SHP77 (cell line): ENCODE results near the gene XKR7.
A peak's percentile ranks its signal among the peaks of the same experiment; 100 is the strongest.

Experiments
- DNase-seq, 2 experiments: peaks; one replicate each; lab custom pipeline; 2025; lab: John Stamatoyannopoulos, UW

XKR7 gene

DNA sequence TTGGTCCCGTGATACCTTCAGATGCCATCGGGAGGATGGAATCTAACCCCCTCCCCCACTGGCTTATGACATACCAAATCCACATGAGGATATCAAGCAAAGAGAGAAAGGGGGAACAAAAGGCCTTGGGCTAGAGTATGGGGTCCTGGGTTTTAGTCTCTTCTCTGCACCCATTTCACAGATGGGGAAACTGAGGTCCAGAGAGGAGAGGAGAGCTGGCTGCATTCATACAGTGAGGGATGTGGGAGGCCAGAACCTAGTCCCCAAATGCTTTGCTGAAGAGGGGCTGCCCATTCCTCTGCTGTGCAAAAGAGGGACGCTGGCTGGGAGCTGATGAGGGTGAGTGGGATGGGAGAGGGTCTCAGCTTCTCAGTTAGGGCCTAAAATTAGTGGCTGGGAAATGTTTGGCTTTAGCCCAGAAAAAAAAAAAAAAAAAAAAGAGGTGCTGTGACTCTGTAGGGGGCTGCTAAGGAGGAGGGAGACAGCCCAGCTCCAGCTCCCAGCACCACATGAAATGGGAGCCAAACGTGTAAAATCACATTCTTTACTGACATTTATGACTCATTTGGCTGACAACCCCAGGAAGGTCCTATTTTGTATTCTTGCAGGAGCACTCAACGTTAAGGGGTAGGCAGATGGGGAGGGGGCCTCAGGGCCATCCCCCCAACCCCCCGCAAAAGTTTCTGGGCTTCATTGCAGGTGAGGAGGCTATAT is 11.9 kb downstream of the XKR7 start:
- DNase-seq = no peak

DNA sequence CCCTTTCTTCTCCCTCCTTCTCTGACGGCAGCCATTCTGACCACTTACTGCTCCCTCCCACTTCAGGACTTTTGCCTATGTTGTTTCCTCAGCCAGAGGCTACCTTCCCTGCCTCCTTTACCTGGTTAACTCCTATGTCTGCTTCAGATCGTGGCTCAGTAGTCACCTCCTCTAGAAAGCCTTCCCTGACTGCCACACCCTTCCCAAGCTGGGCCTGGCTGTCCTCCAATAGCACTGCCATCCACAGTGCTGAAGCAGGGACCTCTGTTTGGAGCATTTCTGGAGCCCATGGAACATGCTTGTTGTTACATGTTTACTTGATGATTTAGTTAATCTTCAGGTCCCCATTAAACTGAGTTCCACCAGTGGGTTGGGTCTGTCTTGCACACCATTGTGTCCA is 13.8 kb downstream of the XKR7 start:
- DNase-seq = no peak

DNA sequence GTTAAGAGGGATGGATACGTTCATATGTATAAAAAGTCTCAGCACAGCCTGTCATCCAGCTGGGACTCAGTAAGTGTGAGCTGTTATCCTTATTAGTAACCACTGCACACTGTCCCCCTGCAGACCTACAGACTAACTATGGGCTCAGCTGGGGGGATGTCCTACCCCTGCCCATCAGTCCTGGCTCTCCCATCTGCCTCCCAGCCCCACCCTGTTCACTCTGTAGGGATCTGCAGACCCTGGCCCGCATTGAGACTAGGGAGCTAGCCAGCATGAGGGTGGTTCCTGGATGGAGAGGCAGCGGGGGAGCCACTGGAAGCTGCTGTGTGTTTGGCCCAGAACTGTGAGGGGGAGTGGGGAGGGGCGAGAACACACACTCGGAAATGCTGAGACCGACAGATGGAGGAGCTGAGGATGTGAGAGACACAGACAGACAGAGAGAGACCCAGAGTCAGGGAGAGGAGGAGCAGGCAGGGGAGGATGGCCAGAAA is 17.1 kb downstream of the XKR7 start:
- no peak for DNase-seq

DNA sequence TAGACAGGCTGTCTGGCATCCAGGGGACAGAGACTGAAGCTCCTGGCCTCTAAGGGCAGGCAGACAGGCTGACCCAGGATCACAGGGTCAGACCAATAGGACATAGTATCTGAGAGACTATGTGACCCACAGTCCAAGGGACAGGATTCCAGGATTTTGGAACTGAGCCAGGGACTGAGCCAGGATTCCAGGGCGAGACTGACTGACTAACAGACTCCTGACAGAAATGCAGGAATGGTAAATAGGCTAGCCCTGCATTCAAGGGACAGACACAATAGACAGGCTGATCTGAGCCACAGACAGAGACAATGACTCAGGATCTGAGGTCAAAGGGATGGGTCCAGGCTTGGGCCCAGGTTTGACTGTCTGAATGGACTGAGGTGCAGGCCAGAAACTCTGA is 19.8 kb downstream of the XKR7 start:
- DNase-seq = no peak

DNA sequence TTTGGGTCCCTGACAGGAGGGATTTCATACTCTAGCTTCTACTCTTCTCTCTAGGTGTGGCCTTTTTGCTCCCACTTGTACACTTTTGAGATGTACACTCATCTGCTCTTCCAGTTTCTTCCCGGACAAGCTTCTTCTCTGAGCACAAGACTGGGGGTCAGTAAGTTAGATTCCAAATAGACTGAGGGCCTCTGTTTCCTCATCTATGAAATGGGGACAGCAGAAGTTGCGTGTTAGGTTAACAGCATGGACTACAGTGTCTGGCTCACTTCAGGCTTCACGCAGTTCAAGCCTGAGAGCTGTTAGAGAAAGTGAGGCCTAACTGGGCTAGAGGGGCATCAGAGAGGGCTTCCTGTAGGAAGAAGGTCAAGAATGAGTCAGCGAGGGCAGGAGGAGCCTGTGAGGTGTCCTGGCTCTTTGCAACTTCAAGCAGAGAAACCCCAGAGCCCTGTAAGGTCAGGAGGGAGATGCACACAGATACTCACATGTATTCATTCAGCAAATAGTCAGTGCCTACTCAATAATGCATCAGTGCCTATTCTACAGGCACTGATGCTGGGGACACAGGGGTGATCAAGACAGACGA is 20.6 kb downstream of the XKR7 start:
- no peak for DNase-seq

DNA sequence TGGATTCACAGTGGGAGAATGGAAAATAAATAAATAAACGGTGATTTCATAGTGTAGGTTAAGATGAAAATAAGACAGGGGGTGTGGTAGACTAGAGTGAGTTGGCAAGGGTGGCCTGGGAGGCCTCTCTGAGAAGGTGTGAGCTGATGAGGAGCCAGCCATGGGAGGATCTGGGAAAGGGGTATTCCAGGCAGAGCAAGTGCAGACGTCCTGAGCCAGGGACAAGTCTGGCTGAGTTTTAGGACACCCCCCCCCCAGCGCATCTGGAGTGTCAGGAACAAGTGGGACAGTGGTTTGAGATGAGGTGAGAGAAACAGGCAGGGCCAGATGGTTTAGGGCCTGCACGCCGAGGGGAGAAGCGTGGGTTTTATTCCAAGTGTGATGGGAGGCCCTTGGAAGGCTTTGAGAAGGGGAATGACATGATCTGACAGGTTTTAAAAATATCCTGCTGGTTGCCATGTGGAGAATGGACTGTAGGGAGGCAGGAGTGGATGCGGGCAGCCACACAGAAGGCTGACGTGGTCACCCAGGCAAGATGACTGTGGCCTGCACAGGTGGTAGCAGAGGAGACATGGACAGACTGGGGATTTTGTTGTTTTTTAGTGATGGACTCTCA is 21.2 kb downstream of the XKR7 start:
- DNase-seq = no peak

DNA sequence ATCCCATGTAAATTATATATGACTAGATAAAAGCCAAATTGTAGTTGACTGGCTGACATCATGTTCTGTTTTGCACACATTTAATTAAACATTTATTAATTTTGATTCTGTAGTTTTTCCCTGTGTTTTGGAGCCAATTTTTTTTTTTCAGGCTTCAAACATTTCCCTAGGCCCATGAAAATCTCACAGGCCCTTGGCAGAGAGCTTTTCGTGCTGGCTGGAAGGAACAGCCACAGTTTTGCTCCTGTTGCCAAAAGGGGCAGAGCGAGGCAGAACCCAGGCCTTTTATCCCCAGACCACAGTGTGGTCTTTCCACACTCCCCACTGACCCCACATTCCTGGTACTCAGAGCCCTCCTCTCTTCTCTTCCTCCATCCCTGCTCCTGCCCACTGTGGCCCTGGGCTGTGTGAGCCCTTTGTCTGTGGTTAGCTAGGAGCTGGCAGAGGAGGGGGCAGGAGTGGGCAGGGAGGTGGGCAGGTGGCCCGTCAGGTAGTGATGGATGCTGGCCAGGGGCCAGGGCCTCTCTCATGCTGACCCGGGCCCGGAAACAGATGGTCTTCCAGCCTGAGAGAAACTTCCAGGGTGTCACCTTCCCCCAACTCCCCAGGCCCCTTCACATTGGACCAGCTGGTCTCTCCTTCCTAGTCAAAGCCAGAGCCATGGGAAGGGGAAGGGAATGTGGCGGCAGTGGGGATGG is 22.8 kb downstream of the XKR7 start:
- peak; percentile 44 to 64 for DNase-seq

DNA sequence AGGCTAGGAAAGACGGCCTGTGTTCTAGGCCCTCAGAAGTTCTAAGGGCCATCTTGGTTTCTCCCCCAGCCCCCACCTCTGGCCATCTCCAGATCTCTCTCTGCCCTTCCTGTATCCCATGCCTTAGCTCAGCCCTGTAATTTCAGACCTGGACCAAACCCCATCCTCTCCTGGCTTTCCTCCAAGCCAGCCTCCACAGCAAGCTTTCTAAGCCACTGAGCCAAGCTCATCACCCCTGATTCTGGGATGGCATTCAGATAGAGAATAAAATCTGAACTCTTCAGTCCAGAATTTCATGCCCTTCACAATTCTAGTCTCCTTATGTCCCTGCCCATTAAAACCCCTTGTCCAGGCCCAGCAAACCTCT is 23.4 kb downstream of the XKR7 start:
- peak in 1 of 2 experiments; percentile 15 for DNase-seq

DNA sequence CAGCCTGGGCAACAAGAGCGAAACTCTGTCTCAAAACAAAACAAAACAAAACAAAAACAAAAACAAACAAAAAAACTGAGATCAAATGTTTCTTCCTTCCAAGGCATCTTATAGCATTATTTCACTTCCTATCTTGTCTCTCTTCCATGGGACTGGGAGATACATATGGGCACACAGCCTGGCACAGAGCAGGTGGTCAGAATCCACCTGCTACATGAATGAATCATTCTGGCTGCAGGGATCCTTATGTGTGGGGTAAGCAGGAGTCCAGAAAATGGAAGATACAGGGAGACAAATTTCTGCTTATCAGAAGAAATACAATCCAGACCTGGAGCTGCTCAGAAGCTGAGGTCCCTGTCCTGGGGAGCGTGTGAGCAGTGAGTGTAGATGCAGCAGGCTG is 24.1 kb downstream of the XKR7 start:
- no peak for DNase-seq

DNA sequence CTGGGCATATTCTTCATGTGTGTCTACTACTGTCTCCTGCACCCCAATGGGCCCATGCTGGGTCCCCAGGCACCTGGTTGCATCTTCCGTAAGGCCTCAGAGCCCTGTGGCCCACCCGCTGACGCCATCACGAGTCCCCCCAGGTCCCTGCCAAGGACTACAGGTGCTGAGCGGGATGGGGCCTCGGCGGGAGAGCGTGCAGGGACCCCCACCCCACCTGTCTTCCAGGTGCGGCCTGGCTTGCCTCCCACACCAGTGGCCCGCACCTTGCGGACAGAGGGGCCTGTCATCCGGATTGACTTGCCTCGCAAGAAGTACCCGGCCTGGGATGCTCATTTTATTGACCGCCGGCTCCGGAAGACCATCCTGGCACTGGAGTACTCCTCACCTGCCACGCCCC is 29.0 kb downstream of the XKR7 start:
- DNase-seq = no peak

DNA sequence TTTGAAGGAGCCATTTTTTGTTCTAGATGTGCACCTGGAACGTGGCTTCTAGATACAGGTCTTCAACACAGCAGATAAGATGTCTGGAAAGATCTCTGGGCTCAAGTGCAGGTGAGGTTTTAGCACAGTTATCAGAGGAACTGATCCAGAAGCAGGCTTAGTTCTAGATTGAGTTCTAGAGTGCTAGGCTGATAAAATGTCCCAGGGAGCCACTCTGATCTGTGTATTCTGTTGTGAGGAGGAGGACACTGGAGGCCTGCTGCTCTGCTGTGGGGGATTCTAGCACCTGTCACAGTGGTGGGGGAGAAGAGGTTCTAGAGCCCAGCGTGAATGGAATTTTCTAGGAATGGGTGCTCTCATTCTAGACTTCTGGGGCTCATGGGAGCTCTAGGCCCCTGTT is 30.3 kb downstream of the XKR7 start:
- no peak for DNase-seq

DNA sequence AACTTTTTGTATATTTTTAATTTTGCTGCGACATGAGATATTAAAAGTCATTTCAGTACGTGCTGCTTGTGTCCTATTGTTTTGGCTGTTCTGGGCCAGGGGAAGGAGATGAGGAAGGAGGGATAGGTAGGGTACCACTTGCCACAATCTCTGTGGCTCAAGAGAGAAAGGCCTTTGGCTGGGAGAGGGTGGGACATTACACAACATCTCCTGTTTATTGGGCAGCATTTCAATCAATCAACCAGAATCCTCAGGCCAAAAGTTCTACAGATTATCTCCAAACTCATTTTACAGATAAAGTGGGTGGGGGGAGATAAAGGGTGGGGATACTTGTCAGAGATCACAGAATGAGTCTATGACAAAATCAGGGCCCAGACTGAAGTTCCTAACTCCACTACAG is 35.4 kb downstream of the XKR7 start:
- no peak for DNase-seq

DNA sequence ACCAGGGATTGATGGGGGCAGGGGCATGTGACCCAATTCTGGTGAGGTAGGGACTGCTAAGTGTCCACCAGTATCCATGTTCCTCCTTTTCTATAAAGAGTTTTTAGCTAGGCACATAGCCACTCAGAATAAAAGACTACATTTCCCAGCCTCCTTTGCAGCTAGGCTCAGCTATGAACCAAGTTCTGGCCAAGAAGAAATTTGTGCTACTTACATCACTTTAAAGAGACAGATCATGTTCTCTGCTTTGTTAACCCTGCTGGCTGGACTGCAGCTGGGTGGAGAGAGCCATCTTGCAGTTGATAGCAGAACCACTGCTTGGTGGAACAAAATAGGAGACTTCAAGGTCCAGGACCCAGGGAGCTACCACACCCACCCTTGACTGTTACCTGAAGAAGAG is 37.0 kb downstream of the XKR7 start:
- DNase-seq = no peak

DNA sequence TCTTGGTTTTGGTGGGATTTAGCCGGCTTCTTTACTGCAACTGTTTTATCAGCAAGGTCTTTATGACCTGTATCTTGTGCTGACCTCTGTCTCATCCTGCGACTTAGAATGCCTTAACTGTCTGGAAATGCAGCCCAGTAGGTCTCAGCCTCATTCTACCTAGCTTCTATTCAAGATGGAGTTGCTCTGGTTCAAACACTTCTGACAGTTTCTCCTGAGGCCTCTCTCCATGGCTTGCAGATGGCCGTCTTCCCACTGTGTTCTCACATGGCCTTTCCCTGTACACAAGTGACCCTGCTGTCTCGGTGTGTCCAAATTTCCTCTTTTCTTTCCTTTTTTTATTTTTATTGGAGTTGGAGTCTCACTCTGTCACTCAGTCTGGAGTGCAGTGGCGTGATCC is 38.1 kb downstream of the XKR7 start:
- no peak for DNase-seq

DNA sequence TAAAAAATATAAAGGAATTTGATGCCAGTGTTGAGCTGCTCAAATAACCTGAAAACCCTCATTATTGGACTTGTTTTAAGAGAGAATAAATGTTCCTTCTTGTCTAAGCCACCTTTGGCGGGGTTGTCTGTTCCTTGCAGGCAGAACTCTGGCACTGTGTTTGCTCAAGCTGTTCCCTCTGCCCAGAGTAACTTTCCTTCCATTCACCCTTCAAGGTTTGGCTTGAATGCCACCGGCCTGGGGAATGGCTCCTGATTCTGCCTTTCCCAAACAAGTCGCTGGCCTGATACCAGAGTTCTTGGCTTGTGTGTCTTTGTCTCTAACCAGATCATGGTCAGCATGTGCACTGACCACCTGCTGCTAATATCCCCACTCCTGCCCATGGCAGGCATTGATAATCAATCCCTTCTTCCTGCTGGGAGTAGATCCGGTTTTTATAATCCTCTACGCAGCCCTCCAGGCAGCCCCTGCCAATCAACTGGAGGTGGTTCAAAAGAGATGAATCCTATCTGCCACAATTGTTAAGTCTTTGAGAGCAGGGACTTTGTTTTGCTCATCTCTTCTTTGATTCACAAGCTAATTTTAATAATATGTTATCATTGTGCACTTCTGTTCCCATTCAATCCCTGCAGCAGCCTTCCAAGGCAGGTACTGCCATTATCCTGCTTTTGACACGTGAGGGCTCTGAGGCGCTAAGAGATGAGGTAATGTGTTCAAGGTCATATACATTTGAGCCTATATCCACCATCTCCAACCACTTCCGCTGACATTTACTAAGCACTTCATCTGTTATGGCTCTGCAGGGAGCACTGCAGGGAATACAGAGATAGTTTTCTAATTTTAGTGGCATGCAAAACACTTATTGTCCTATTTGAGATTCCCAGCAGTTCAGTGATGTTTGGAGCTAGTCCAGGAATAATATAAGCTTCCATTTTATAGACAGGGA is 39.2 kb downstream of the XKR7 start:
- peak in 1 of 2 experiments; percentile 25 for DNase-seq

DNA sequence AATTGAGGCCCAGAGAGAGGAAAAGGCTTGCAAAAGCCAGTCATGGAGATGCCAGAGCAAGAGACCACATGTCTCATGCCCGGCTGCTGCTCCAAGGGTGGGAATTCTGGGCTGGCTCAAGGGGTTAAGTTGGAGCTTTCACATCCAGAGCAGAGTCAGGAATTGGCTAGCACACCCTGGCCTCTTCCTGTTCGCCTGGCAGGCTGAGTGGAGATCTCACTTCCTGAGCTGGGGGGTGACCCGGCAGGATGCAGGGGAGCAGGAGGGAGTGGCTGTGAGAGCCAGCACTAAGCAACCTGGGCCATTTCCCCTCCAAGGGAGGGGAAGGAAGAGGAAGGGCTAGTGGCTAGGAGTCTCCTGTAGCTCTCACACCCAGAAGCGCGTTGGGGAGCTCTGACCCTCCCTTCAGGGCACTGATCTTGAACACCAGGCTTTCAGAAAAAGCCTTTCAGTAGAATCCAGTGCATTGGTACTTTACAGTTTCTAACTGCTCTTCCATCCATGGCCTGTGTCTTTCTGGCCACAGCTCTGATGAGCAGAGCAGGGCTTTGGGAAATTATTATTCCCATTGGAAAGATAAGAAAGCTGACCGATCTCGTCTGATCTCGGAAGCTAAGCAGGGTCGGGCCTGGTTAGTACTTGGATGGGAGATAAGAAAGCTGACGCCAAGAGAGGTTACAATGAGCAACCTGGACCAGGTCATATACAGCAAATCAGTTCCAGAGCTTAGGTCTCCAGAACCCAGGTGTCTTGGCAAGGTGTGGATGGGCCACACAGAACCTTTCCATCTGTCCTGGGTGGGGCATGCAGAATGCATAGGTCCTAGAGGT is 40.1 kb downstream of the XKR7 start:
- DNase-seq = peak in 1 of 2 experiments; percentile 10

DNA sequence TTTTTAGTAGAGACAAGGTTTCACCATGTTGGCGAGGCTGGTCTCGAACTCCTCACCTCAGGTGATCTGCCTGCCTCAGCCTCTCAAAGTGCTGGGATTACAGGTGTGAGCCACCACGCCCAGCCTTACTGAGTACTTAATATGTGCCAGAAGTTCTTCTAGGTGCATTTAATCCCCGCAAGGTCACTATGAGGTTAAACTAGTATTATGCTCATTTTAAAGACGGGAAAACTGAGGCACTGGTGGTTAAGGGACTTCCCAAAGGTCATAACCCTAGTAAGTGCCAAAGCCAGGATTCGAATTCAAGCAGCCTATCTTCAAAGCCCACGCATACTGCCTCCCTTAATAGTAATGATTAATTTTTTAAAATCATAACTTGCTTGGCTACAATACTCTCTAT is 41.6 kb downstream of the XKR7 start:
- no peak for DNase-seq

DNA sequence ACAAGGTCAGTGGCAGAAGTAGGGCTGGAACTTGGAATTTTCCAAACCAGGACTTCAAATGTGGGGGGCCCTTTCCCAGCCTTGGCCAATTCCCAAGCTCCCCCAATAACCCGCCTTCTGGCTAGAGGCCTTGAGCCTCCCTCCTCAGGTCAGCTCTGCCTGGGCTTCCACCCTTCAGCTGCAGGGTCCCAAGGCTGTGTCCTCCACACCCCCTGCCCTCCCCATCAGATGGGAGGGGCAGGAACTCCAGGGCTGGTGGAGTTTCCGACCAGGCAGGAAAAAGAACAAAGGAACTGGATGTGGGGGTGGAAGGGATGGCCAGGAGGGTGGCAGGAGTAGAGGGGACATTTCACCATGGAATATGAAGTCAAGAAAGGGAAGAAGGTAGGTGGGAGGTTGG is 42.1 kb downstream of the XKR7 start, which contains the start of gene CCM2L:
Gene CCM2L, plus strand, starts transcription at position 338 of the 400 bp plus-strand sequence. Its CDS starts 17 bp downstream, at position 355.
- no peak for DNase-seq

DNA sequence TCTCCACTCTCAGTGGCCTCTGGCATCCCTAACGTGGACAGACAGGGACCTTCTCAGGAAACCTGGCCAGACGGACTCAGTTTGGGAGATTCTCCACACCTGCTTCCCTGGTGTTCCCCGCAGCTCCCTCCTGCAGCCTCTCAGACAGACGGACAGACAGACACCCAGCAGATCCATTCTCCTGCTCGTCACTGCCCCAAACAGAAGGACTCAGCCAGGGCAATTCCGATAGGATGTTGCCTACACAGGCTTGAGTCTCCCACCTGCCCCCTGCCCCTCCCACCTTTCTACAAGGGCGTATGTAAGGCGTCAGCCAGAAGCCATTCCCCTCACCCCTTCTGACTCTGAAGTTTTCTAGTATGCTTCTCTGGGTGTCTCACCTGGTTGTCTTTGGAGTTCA is 42.7 kb downstream of the XKR7 start:
- no peak for DNase-seq

DNA sequence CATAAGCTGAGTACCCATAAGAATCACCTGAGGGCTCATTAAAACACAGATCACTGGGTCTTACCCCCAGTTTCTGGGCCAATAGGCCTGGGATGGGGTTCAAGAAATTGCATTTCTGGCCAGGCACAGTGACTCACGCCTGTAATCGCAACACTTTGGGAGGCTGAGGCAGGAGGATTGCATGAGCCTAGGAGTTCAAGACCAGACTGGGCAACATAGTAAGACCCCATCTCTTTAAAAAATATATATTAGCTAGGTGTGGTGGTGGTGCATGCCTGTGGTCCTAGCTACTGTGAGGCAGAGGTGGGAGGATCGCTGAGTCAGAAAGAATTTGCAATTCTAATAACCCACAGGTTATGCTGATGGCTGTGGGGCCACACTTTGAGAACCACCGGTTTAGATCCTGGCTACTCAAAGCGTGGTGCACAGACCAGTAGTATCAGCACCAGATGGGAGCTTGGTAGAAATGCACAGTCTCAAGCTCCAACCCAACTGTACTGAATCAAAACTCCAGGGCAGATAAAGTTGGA is 44.3 kb downstream of the XKR7 start:
- no peak for DNase-seq
